Brain microvascular endothelial cell (primary cell): Measurements from ENCODE around the gene SLC7A14.

Experiments used
- DNase-seq: peaks from one replicate; pipeline ENCODE4 v3.0.0-alpha.2; 2020
- H3K27ac ChIP-seq: fragments of 250-450 bp; sonication (Bioruptor Pico); 2 replicates; pipeline ENCODE4 v1.5.1; 2020; ENCODE audit warnings: mild to moderate bottlenecking, moderate library complexity
- H3K27me3 ChIP-seq: fragments of 250-450 bp; sonication (Bioruptor Pico); replicated peaks from 2 replicates; pipeline ENCODE4 v1.5.1; 2020; ENCODE audit warnings: mild to moderate bottlenecking
- H3K36me3 ChIP-seq: fragments of 250-450 bp; sonication (Bioruptor Pico); replicated peaks from 2 replicates; pipeline ENCODE4 v1.5.1; 2020; ENCODE audit warnings: mild to moderate bottlenecking
- H3K4me3 ChIP-seq: 2 replicates; pipeline ENCODE4 v1.5.1; 2011; ENCODE audit warnings: low read depth, mild to moderate bottlenecking, control low read depth, low read length, moderate library complexity
- CTCF ChIP-seq: IDR thresholded peaks from 2 replicates; pipeline ENCODE4 v1.5.1; 2011; ENCODE audit warnings: low read depth, mild to moderate bottlenecking, moderate library complexity, low read length, control low read depth, inconsistent platforms; ENCODE audit errors: missing control alignments
- in situ Hi-C: cut with HindIII; loops from 2 replicates; pipeline ENCODE4 v1.10.0; 2017; ENCODE audit warnings: low sequenced_read_pairs, low pct_ligation_motif_present

Gene SLC7A14

GRCh38 chr3:170441412-170441811, 144.5 kb downstream of the SLC7A14 start:
- TF ChIP-seq CTCF, result no peak
- no peak for DNase-seq
- in situ Hi-C loops, result loop anchor here (25.0 kb wide), 1 partner anchor 371 kb away; no protein-coding TSS in a partner anchor
- H3K36me3 ChIP-seq, result peaks cover 15% of the 10 kb centered on the region
- H3K27me3 ChIP-seq, result no peaks in the 10 kb centered on the region
- H3K27ac ChIP-seq, result no peak overlapping the region
- H3K4me3 ChIP-seq, result no peak overlapping the region

GRCh38 chr3:170440344-170440743, 145.5 kb downstream of the SLC7A14 start:
- H3K36me3 ChIP-seq, result peaks cover 25% of the 10 kb centered on the region
- in situ Hi-C loops, result loop anchor here (25.0 kb wide), 1 partner anchor 372 kb away; no protein-coding TSS in a partner anchor
- no peak overlapping the region for H3K27ac ChIP-seq
- no peak for TF ChIP-seq CTCF
- H3K4me3 ChIP-seq, result no peak overlapping the region
- DNase-seq, result no peak
- H3K27me3 ChIP-seq, result no peaks in the 10 kb centered on the region

- peaks cover 40% of the 10 kb centered on the region for H3K36me3 ChIP-seq
- H3K4me3 ChIP-seq, result no peak overlapping the region
- no peak overlapping the region for H3K27ac ChIP-seq
- in situ Hi-C loops, result loop anchor here (25.0 kb wide), 1 partner anchor 373 kb away; no protein-coding TSS in a partner anchor
- no peaks in the 10 kb centered on the region for H3K27me3 ChIP-seq
- TF ChIP-seq CTCF, result no peak
- no peak for DNase-seq
Measured at GRCh38 chr3:170438836-170439235, 147.0 kb downstream of the SLC7A14 start.

- no peaks in the 10 kb centered on the region for H3K27me3 ChIP-seq
- H3K4me3 ChIP-seq, result no peak overlapping the region
- DNase-seq, result no peak
- in situ Hi-C loops, result loop anchor here (25.0 kb wide), 1 partner anchor 374 kb away; no protein-coding TSS in a partner anchor
- H3K27ac ChIP-seq, result no peak overlapping the region
- H3K36me3 ChIP-seq, result peaks cover 46% of the 10 kb centered on the region
- TF ChIP-seq CTCF, result no peak
Measured at GRCh38 chr3:170437696-170438407, 148.0 kb downstream of the SLC7A14 start.

- in situ Hi-C loops, result loop anchor here (25.0 kb wide), 1 partner anchor 375 kb away; no protein-coding TSS in a partner anchor
- peaks cover 51% of the 10 kb centered on the region for H3K36me3 ChIP-seq
Measured at GRCh38 chr3:170437176-170437575, 148.7 kb downstream of the SLC7A14 start.

More at GRCh38 chr3:170437176-170437575, 148.7 kb downstream of the SLC7A14 start:
- no peak for DNase-seq
- H3K27me3 ChIP-seq, result no peaks in the 10 kb centered on the region
- no peak overlapping the region for H3K4me3 ChIP-seq
- TF ChIP-seq CTCF, result no peak
- H3K27ac ChIP-seq, result no peak overlapping the region
